NCI-H1930 (cell line): ENCODE data around the gene EPN1.
"Not testable (repeated sequence)": the region's sequence is repeated elsewhere in the genome, so short reads cannot be mapped to it uniquely, and the experiment has no call there.

ENCODE experiments used
- DNase-seq, 2 experiments: peaks; one replicate each; lab custom pipeline; 2025; lab: John Stamatoyannopoulos, UW

Gene EPN1

GRCh38 chr19:55693336-55693974, 18.4 kb downstream of the EPN1 start:
- DNase-seq, result no peak

GRCh38 chr19:55694241-55694655, 19.2 kb downstream of the EPN1 start:
- DNase-seq, result no peak

- DNase-seq, result no peak
Measured at GRCh38 chr19:55694656-55695491, 19.8 kb downstream of the EPN1 start.

- DNase-seq, result no peak
Measured at GRCh38 chr19:55695511-55696290, 20.7 kb downstream of the EPN1 start.

- no peak for DNase-seq
Measured at GRCh38 chr19:55696301-55697068, 21.5 kb downstream of the EPN1 start.

GRCh38 chr19:55697069-55697440, 22.0 kb downstream of the EPN1 start:
- DNase-seq, result no peak

- no peak for DNase-seq
Measured at GRCh38 chr19:55697698-55698097, 22.7 kb downstream of the EPN1 start.

GRCh38 chr19:55698256-55698655, 23.2 kb downstream of the EPN1 start:
- no peak for DNase-seq

GRCh38 chr19:55699221-55699620, 24.2 kb downstream of the EPN1 start:
- no peak for DNase-seq

GRCh38 chr19:55700813-55701212, 25.8 kb downstream of the EPN1 start:
- no peak for DNase-seq

- DNase-seq, result no peak
Measured at GRCh38 chr19:55702131-55702627, 27.2 kb downstream of the EPN1 start.

- DNase-seq, result no peak
Measured at GRCh38 chr19:55703790-55704215, 28.8 kb downstream of the EPN1 start.

- DNase-seq, result no peak
Measured at GRCh38 chr19:55704494-55705245, 29.6 kb downstream of the EPN1 start.

GRCh38 chr19:55705972-55706371, 30.9 kb downstream of the EPN1 start:
- no peak for DNase-seq

GRCh38 chr19:55711719-55712118, 36.7 kb downstream of the EPN1 start:
- no peak for DNase-seq

GRCh38 chr19:55712804-55713631, 38.0 kb downstream of the EPN1 start:
- DNase-seq, result no peak

- DNase-seq, result no peak
Measured at GRCh38 chr19:55716531-55716930, 41.5 kb downstream of the EPN1 start.

GRCh38 chr19:55717251-55717650, 42.2 kb downstream of the EPN1 start:
- DNase-seq, result no peak

- not testable (repeated sequence) for DNase-seq
Measured at GRCh38 chr19:55717879-55718711, 43.1 kb downstream of the EPN1 start.
